ENCODE data around the gene RASA2.

- TF ChIP-seq POLR2AphosphoS5 (IDR thresholded peaks at IDR 0.05) (no peak), CTCF (IDR thresholded peaks at IDR 0.05) (no peak)
Observed at GRCh38 chr3:141489203-141489602, 2.4 kb downstream of the RASA2 start.

Data from prostate gland (tissue), 2 donors.